OCI-LY3 (cell line): ENCODE measurements around the gene CAMK2B.

Experiments used
- EZH2phosphoT487 ChIP-seq: fragments of 200-600 bp; shearing (Covaris generic); IDR thresholded peaks from 2 replicates; pipeline ENCODE4 v1.6.1; 2018; ENCODE audit warnings: antibody characterized with exemption, mixed run types, low read depth
- TF ChIP-seq, protein P1 (sequence below): fragments of 200-600, 300-600 bp; sonication (generic); IDR thresholded peaks from 2 replicates; pipeline ENCODE4 v1.5.1; 2014; ENCODE audit warnings: antibody characterized with exemption, low read length, low read depth

DNA sequence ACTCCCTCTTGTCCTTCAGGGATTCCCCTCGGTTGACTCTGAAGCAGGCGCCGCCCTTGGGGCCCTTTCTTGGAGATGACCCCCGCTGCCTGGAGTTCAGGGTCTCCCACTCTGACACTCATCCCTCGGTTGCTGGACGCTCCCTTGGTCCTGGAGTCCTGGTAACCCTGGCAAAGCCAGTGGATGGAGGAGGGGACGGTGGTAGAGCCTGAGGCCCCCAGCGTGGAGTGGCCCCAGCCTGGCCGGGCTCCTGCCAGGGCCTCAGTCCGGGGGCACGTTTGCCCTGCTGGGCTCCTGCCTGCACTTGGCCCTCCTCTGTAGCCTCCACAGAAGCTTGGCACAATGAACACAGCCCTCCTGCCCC is 9.3 kb upstream of the CAMK2B start:
- TF ChIP-seq, protein P1, sequence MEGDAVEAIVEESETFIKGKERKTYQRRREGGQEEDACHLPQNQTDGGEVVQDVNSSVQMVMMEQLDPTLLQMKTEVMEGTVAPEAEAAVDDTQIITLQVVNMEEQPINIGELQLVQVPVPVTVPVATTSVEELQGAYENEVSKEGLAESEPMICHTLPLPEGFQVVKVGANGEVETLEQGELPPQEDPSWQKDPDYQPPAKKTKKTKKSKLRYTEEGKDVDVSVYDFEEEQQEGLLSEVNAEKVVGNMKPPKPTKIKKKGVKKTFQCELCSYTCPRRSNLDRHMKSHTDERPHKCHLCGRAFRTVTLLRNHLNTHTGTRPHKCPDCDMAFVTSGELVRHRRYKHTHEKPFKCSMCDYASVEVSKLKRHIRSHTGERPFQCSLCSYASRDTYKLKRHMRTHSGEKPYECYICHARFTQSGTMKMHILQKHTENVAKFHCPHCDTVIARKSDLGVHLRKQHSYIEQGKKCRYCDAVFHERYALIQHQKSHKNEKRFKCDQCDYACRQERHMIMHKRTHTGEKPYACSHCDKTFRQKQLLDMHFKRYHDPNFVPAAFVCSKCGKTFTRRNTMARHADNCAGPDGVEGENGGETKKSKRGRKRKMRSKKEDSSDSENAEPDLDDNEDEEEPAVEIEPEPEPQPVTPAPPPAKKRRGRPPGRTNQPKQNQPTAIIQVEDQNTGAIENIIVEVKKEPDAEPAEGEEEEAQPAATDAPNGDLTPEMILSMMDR, result no peak
- no peak for TF ChIP-seq EZH2phosphoT487
